ENCODE results near the gene SPDYC. TPM values are rescaled to one million over a fixed set of nuclear protein-coding genes. Genes with fewer than 3 reads are reported as not detected.
"Not testable (repeated sequence)": the region's sequence is repeated elsewhere in the genome, so short reads cannot be mapped to it uniquely, and the experiment has no call there.

Gene SPDYC
- total RNA-seq, 1 donor from 2014 or later: not detected

DNA sequence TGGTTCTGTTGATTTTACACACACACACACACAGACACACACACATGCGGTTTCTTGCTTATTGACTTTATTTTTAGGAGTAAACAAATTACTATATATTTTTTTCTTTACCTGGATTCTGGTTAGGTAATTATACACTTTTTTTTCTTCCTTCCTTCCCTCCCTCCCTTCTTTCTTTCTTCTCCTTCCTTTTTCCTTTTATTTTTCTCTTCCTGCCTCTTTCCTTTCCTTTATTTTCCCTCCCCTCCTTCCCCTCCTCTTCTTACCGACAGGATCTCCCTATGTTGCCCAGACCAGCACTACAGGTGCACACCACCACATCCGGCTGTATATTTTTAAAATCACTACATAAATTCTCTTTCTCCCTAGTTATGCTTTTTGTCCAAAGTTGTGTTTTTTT is 3.1 kb upstream of the SPDYC start:
- Histone ChIP-seq H3K27me3 (no peaks in the 10 kb centered on the region), H3K27ac (no peak overlapping the region), H3K4me3 (no peak overlapping the region), H3K9me3 (no peaks in the 10 kb centered on the region), H3K36me3 (no peaks in the 10 kb centered on the region), H3K4me1 (peaks cover 0 to 3% of the 10 kb centered on the region in 2 donors)
- TF ChIP-seq, protein P1, sequence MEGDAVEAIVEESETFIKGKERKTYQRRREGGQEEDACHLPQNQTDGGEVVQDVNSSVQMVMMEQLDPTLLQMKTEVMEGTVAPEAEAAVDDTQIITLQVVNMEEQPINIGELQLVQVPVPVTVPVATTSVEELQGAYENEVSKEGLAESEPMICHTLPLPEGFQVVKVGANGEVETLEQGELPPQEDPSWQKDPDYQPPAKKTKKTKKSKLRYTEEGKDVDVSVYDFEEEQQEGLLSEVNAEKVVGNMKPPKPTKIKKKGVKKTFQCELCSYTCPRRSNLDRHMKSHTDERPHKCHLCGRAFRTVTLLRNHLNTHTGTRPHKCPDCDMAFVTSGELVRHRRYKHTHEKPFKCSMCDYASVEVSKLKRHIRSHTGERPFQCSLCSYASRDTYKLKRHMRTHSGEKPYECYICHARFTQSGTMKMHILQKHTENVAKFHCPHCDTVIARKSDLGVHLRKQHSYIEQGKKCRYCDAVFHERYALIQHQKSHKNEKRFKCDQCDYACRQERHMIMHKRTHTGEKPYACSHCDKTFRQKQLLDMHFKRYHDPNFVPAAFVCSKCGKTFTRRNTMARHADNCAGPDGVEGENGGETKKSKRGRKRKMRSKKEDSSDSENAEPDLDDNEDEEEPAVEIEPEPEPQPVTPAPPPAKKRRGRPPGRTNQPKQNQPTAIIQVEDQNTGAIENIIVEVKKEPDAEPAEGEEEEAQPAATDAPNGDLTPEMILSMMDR (IDR thresholded peaks at IDR 0.05): no peak
- intact Hi-C loops (cut with DNase I): no loop called here
- DNase-seq (ENCODE audit: low spot score in 2 of 2): no peak

DNA sequence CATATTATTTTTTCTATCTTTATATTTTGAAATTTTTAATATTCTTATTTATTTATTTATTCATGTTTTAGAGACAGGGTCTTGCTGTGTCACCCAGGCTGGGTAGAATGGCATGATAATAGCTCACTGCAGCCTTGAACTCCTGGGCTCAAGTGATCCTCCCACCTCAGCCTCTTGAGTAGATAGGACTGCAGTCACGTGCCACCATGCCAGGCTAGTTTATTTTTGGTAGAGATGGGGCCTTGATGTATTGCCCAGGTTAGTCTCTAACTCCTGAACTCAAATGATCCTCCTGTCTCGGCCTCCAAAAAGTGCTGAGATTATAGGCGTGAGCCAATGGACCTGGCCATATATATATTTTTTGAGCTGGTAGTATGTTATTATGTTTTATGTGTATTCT is 2.4 kb upstream of the SPDYC start:
- Histone ChIP-seq H3K36me3 (no peaks in the 10 kb centered on the region), H3K9me3 (no peaks in the 10 kb centered on the region), H3K27me3 (no peaks in the 10 kb centered on the region), H3K4me1 (peaks cover 0 to 3% of the 10 kb centered on the region in 2 donors), H3K4me3 (no peak overlapping the region), H3K27ac (no peak overlapping the region)
- intact Hi-C loops (cut with DNase I): no loop called here
- DNase-seq (ENCODE audit: low spot score in 2 of 2): no peak
- TF ChIP-seq, protein P1 (IDR thresholded peaks at IDR 0.05): no peak

DNA sequence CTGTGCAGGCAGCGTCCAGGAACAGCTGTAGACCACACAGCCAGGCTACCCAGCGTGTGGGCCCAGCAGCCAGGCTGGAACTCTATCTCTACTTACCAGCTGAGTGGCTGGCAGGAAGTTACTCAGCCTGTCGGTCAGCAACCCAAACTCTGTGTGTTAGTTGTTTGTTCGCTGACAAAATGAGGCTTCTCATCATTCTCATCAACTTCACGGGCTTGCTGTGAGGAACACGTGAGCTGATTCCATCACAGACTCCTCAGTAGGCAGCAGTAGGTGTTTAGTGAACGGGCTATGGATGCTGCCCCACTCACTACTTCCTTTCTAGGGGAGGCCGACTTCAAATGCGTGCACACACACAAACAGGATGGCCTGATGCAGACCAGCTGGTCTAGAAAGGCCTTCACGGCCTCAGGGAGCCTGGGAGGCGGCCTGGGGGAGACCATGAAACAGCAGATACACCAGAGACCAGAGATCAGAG is 830 bp upstream of the SPDYC start:
- H3K4me1 ChIP-seq: peaks cover 0 to 3% of the 10 kb centered on the region in 2 donors
- no peaks in the 10 kb centered on the region for H3K36me3 ChIP-seq
- no peak for DNase-seq (ENCODE audit: low spot score in 2 of 2)
- H3K27ac ChIP-seq: no peak overlapping the region
- no peaks in the 10 kb centered on the region for H3K27me3 ChIP-seq
- TF ChIP-seq, protein P1 (IDR thresholded peaks at IDR 0.05): no peak
- H3K4me3 ChIP-seq: no peak overlapping the region
- no peaks in the 10 kb centered on the region for H3K9me3 ChIP-seq
- intact Hi-C loops (cut with DNase I): no loop called here

DNA sequence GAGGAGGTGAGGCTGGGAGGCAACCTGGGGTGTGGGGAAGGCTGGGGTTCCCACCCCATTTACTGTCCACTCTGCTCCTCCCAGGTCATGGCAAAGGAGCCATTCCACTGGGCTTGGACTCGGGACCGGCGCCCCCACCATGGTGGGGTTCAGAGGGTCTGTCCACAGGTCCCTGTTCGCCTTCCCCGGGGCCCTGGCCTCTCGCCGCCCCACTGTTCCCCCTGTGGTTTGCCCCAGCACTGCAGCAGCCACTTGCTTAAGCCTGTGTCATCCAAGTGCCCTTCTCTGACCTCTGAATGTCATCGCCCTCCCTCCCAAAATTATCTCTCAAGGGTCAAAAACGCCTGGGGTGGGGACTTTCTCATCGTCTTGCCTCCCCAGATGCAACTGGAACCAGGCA is 2.6 kb downstream of the SPDYC start:
- TF ChIP-seq, protein P1 (IDR thresholded peaks at IDR 0.05): no peak
- Histone ChIP-seq H3K27me3 (no peaks in the 10 kb centered on the region), H3K36me3 (no peaks in the 10 kb centered on the region), H3K4me3 (no peak overlapping the region), H3K27ac (no peak overlapping the region), H3K4me1 (no peaks in the 10 kb centered on the region), H3K9me3 (no peaks in the 10 kb centered on the region)
- intact Hi-C loops (cut with DNase I): no loop called here
- DNase-seq (ENCODE audit: low spot score in 2 of 2): no peak

DNA sequence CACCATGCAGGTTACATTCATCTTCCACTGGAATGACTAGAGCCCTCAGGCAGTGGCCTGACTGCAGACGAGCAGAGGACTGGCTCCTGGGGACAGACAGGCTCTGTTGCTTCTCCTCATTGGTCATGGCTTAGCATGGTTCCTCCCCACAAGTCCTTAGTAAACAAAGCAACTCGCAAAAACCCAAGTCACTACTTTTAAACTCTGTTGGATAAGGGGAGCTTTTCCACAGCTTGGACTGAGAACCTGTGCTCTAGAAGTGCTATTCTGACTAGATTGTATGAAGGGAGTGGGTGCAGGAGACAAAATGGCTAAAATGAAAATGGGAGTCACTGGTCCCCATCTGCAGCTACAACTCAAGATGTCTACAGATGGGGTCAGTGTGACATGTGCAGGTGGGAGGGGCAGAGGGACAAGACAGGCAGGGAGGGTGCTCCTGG is 4.6 kb downstream of the SPDYC start:
- intact Hi-C loops (cut with DNase I); H3K4me1 ChIP-seq; H3K4me3 ChIP-seq; H3K36me3 ChIP-seq; H3K27ac ChIP-seq; H3K27me3 ChIP-seq; DNase-seq (ENCODE audit: low spot score in 2 of 2); H3K9me3 ChIP-seq: not testable (repeated sequence)

DNA sequence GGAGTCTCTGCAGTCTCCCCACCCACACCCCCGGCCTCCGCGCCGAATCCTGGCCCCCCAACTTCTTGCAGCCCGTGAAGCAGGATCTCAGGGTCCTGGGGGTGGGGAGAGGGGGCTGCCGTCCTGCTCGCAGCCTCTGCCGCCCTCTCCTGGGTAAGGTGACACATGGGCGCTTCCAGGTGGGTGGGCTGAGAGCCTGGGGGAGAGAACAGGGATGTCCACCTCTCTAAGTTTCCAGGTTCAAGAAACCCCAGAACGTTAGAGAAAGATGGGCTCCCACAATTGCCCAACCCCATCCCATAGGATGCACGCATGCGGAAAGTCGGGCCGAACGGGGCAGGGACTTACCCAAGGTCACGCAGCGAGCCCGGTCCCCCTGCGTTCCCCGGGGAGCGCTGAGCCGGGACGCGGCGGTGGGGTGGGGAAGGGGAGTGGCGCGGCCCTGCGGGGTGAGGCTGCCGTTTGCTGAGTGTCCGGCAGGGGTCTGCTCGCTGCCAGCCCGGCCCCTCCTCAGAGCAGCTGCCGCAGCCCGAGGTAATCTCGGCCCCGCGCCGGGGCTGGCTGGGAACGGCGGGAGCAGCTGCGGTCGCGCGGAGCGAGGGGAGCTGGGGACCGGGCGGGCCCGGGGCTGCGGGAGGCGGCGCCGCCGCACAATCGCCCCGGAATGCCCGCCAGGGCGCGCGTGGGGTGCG is 11.0 kb downstream of the SPDYC start:
- DNase-seq (ENCODE audit: low spot score in 2 of 2): peak in 1 of 2 donors; percentile 75
- Histone ChIP-seq H3K27me3 (no peaks in the 10 kb centered on the region), H3K9me3 (no peaks in the 10 kb centered on the region), H3K27ac (peak overlapping the region; percentile 90 to 95), H3K36me3 (peaks cover 0 to 4% of the 10 kb centered on the region in 2 donors), H3K4me1 (peaks cover 2 to 9% of the 10 kb centered on the region in 2 donors), H3K4me3 (peak overlapping the region; percentile 70 to 95)
- TF ChIP-seq, protein P1 (IDR thresholded peaks at IDR 0.05): peak; percentile 31 to 59 (median 48)
- intact Hi-C loops (cut with DNase I): loop anchor here (1.0 kb wide), 1 partner anchor 46 kb away; no protein-coding TSS in a partner anchor
